SU-DHL-6 (cell line): ENCODE results near the gene ADCY3.

ENCODE experiments used
- H2AFZ ChIP-seq: fragments of 200-600 bp; sonication (generic); 2 replicates; pipeline ENCODE4 v1.6.1; 2014; ENCODE audit warnings: low read depth, mild to moderate bottlenecking, moderate library complexity, mixed read lengths, antibody characterized with exemption, low read length; ENCODE audit not compliant: severe bottlenecking
- H3F3A ChIP-seq: fragments of 200-600 bp; shearing (Covaris generic); 2 replicates; pipeline ENCODE4 v1.6.0; 2016; ENCODE audit warnings: antibody characterized with exemption, mild to moderate bottlenecking; ENCODE audit not compliant: insufficient read depth
- H3K27ac ChIP-seq: fragments of 200-600 bp; sonication (generic); 2 replicates; pipeline ENCODE4 v1.5.1; 2016; ENCODE audit warnings: low read depth, mild to moderate bottlenecking, low read length, moderate library complexity, mixed read lengths
- H3K27me3 ChIP-seq: fragments of 200-600 bp; sonication (generic), shearing (Covaris generic); 2 replicates; pipeline ENCODE4 v1.6.0; 2014; ENCODE audit warnings: mild to moderate bottlenecking, low read length
- H3K36me3 ChIP-seq: fragments of 200-600 bp; sonication (generic); 2 replicates; pipeline ENCODE4 v1.6.1; 2014; ENCODE audit warnings: mild to moderate bottlenecking, low read length, mixed read lengths
- H3K4me2 ChIP-seq: fragments of 300-600, 200-600 bp; shearing (Covaris generic), sonication (generic); 2 replicates; pipeline ENCODE4 v1.6.0; 2014; ENCODE audit warnings: low read length, low read depth, mild to moderate bottlenecking; ENCODE audit not compliant: poor library complexity, severe bottlenecking
- H3K4me3 ChIP-seq: fragments of 200-600 bp; sonication (generic); 2 replicates; pipeline ENCODE4 v1.5.1; 2014; ENCODE audit warnings: antibody characterized with exemption, low read length, mild to moderate bottlenecking, mixed read lengths; ENCODE audit not compliant: insufficient read depth, poor library complexity, severe bottlenecking
- H3K79me2 ChIP-seq: fragments of 200-600 bp; sonication (generic); 2 replicates; pipeline ENCODE4 v1.6.1; 2014; ENCODE audit warnings: mild to moderate bottlenecking, low read length, moderate library complexity; ENCODE audit not compliant: insufficient read depth
- H3K9ac ChIP-seq: fragments of 200-600 bp; sonication (generic); 2 replicates; pipeline ENCODE4 v1.7.0; 2014; ENCODE audit warnings: mild to moderate bottlenecking, low read length
- H3K9me2 ChIP-seq: fragments of 200-600 bp; sonication (generic); replicated peaks from 2 replicates; pipeline ENCODE4 v1.6.1; 2014; ENCODE audit warnings: low read length; ENCODE audit not compliant: insufficient read depth
- H3K9me3 ChIP-seq: fragments of 200-600 bp; sonication (generic); 2 replicates; pipeline ENCODE4 v1.6.1; 2014; ENCODE audit warnings: low read length, mixed read lengths; ENCODE audit not compliant: insufficient read depth
- H4K20me1 ChIP-seq: fragments of 200-600 bp; sonication (generic); 2 replicates; pipeline ENCODE4 v1.6.1; 2014; ENCODE audit warnings: low read depth, mild to moderate bottlenecking, antibody characterized with exemption, low read length, moderate library complexity, mixed read lengths
- EZH2phosphoT487 ChIP-seq: fragments of 200-600 bp; sonication (generic), shearing (Covaris generic); conservative IDR thresholded peaks from 2 replicates; pipeline ENCODE4 v1.6.1; 2018; ENCODE audit warnings: mild to moderate bottlenecking, antibody characterized with exemption, low read length, moderate library complexity, mixed read lengths
- TF ChIP-seq, protein P1 (sequence below): fragments of 200-600 bp; sonication (generic); IDR thresholded peaks from one replicate; pipeline ENCODE4 v1.5.1; 2017; ENCODE audit warnings: antibody characterized with exemption, mild to moderate bottlenecking, low read length, moderate library complexity; ENCODE audit not compliant: insufficient read depth, poor library complexity, severe bottlenecking

ADCY3 gene

DNA sequence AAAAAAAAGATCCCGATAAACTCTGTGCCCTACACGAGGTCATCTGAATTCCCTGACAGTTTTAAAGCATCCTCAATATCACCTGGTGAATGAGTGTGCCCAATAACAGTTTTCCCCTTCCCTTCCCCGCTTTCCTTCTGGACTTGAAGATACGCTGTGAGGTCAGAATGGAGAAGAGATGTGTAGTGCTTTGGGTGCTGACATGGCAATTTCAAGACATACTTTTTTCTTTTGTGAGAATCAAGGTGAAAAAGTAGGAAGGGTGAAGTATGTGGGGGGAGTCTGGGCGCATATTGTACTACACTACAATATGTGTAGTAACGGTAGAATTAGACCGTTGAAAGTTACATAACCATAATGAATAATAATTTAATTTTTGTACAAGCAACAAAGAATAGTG, 30.1 kb upstream of the ADCY3 start:
- H4K20me1 ChIP-seq: no peaks in the 10 kb centered on the region
- no peaks in the 10 kb centered on the region for H3K9me2 ChIP-seq
- no peak overlapping the region for H3K9ac ChIP-seq
- H3K36me3 ChIP-seq: peaks cover 7% of the 10 kb centered on the region
- H3K27ac ChIP-seq: no peak overlapping the region
- no peak overlapping the region for H3K4me3 ChIP-seq
- TF ChIP-seq, protein P1, sequence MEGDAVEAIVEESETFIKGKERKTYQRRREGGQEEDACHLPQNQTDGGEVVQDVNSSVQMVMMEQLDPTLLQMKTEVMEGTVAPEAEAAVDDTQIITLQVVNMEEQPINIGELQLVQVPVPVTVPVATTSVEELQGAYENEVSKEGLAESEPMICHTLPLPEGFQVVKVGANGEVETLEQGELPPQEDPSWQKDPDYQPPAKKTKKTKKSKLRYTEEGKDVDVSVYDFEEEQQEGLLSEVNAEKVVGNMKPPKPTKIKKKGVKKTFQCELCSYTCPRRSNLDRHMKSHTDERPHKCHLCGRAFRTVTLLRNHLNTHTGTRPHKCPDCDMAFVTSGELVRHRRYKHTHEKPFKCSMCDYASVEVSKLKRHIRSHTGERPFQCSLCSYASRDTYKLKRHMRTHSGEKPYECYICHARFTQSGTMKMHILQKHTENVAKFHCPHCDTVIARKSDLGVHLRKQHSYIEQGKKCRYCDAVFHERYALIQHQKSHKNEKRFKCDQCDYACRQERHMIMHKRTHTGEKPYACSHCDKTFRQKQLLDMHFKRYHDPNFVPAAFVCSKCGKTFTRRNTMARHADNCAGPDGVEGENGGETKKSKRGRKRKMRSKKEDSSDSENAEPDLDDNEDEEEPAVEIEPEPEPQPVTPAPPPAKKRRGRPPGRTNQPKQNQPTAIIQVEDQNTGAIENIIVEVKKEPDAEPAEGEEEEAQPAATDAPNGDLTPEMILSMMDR: no peak
- no peak for TF ChIP-seq EZH2phosphoT487
- peaks cover 1% of the 10 kb centered on the region; the same call in 1 of the 2 replicates for H3K9me3 ChIP-seq
- no peak overlapping the region for H3K4me2 ChIP-seq
- no peak overlapping the region for H2AFZ ChIP-seq
- no peaks in the 10 kb centered on the region for H3F3A ChIP-seq
- no peaks in the 10 kb centered on the region for H3K27me3 ChIP-seq
- H3K79me2 ChIP-seq: no peaks in the 10 kb centered on the region

DNA sequence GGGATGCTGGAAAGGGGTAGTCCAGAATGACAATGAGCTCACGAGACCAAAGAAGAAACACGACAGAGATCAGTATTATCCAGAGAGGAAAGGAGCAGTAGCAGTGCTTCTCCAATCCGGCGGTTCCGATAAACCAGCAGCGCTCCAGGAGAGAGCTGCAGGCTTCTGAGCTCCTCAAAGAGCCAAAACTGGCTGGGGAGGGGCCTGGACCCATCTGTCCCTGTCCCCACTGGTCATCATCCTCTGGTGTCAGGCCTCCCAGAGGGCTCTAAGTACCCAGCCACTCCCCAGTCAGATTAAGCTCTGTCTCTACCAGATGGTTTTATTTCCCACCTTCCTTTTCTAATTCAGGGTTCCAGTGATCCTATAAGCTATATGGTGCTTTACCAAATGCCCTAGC, 28.5 kb upstream of the ADCY3 start:
- Histone ChIP-seq H3K9me3 (no peaks in the 10 kb centered on the region), H3K27ac (no peak overlapping the region), H3K36me3 (peaks cover 3% of the 10 kb centered on the region; the same call in 1 of the 2 replicates), H3F3A (no peaks in the 10 kb centered on the region), H3K27me3 (no peaks in the 10 kb centered on the region), H3K9me2 (no peaks in the 10 kb centered on the region), H4K20me1 (no peaks in the 10 kb centered on the region), H2AFZ (no peak overlapping the region), H3K4me2 (no peak overlapping the region), H3K9ac (no peak overlapping the region), H3K79me2 (no peaks in the 10 kb centered on the region), H3K4me3 (no peak overlapping the region)
- TF ChIP-seq EZH2phosphoT487: no peak
- TF ChIP-seq, protein P1: no peak

DNA sequence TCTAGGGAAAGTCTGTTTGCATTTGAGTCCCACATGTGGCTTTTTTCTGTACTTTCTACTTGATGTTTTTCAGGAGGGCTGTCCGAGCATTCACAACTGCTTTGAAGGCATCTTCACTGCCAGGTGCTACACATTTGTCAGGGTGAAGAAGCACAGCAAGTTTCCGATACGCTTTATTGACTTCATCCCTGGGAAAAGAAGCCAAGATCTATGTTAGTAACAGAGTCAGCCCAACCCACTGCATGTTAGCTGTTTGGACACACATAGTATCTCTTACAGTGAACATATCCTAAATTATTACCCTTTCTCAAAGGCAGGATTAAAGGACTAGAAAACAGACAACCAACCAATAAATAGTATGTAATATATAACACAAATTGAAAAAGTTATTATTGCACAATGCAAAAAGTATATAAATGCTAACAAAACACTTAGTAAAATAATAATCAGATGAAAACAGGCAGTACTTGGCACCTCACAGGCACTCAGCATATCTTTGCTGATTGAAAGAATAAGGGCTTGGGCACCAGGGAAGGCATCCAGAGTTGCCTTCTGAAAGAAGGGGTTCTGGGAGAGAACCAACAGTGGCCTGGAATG, 27.6 kb upstream of the ADCY3 start:
- no peaks in the 10 kb centered on the region for H3K9me3 ChIP-seq
- H2AFZ ChIP-seq: no peak overlapping the region
- no peaks in the 10 kb centered on the region for H3K79me2 ChIP-seq
- no peaks in the 10 kb centered on the region for H4K20me1 ChIP-seq
- TF ChIP-seq, protein P1: no peak
- no peak for TF ChIP-seq EZH2phosphoT487
- 0 out of 2 replicates have a peak, but pooled peaks cover 3% of the 10 kb centered on the region for H3K36me3 ChIP-seq
- H3K4me2 ChIP-seq: no peak overlapping the region
- H3K9ac ChIP-seq: no peak overlapping the region
- no peaks in the 10 kb centered on the region for H3F3A ChIP-seq
- no peak overlapping the region for H3K27ac ChIP-seq
- no peak overlapping the region for H3K4me3 ChIP-seq
- H3K27me3 ChIP-seq: no peaks in the 10 kb centered on the region
- H3K9me2 ChIP-seq: no peaks in the 10 kb centered on the region
